SH-SY5Y (cell line): ENCODE data around the gene MARK3.

ENCODE experiments used
- GATA2 ChIP-seq: IDR thresholded peaks from 2 replicates; pipeline ENCODE4 v1.6.1; 2011; ENCODE audit warnings: mild to moderate bottlenecking, low read depth, low read length
- GATA3 ChIP-seq: IDR thresholded peaks from 2 replicates; pipeline ENCODE4 v1.6.1; 2011; ENCODE audit warnings: low read depth, mild to moderate bottlenecking, low read length, moderate library complexity

DNA sequence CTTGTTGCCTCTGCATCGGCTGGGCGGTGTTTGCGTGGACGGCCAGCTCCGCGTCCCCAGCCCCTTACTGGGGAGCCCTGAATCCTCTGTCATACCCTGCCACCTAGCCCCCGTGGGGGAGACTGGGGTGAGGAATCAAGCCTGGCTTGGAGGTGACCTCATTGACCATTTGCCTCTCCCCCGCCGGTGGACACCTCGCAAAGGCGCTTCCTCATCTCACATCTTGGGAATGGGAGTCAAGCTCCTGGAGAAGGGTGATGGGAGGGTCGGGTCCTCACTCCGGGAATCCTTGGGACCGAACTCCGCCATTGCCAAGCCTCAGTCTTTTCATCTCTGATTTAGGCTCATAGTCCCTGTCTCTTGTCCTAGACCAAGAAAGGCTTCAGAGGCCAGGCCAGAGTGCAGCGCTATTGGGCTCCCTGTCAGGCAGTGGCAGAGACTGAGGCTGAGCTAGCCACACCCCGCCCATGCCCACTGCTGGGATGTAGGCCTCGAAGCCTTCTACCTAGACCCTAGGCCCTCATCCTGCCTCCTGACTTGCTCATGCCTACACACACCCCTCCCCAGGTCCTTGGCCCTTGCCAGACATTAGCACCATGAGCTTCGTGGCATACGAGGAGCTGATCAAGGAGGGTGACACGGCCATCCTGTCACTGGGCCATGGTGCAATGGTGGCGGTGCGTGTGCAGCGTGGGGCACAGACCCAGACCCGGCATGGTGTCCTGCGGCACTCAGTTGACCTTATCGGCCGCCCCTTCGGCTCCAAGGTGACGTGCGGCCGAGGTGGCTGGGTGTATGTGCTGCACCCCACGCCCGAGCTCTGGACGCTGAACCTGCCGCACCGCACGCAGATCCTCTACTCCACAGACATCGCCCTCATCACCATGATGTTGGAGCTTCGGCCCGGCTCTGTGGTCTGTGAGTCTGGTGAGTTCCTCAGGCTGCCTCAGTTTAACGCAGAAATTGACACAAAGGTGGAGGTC lies 144.5 kb downstream of the MARK3 start:
- TF ChIP-seq GATA2 (no peak), GATA3 (no peak)
